Measurements from ENCODE around the gene CAMLG. TPM values are rescaled to one million over a fixed set of nuclear protein-coding genes. Genes with fewer than 3 reads are reported as not detected.
A peak's percentile ranks its signal among the peaks of the same experiment; 100 is the strongest.

CAMLG gene
- total RNA-seq, 2 donors from 2014 or later: 26.4 to 31.3 TPM

- TF ChIP-seq POLR2A (IDR thresholded peaks at IDR 0.05): no peak
- Histone ChIP-seq H3K4me1 (replicated peaks) (no peaks in the 10 kb centered on the region), H3K4me3 (no peak overlapping the region), H3K27me3 (replicated peaks; ENCODE audit: insufficient read depth) (no peaks in the 10 kb centered on the region), H3K9me3 (no peaks in the 10 kb centered on the region), H3K36me3 (no peaks in the 10 kb centered on the region), H3K27ac (no peak overlapping the region)
- intact Hi-C loops (cut with DNase I): no loop called here
- 92% methylated on average over 2 of the region's 2 CpGs for WGBS
- DNase-seq (ENCODE audit: low spot score): no peak
Measured at GRCh38 chr5:134777366-134777765, 39.0 kb downstream of the CAMLG start.

GRCh38 chr5:134784241-134784920 is 46.0 kb downstream of the CAMLG start:
- DNase-seq (ENCODE audit: low spot score): no peak
- 41% methylated on average over 4 of the region's 4 CpGs for WGBS
- H3K27ac ChIP-seq: no peak overlapping the region
- TF ChIP-seq POLR2A (IDR thresholded peaks at IDR 0.05): no peak
- TF ChIP-seq CTCF (IDR thresholded peaks at IDR 0.05): peak in 2 of 4 experiments; percentile 23 to 32
- H3K4me3 ChIP-seq: no peak overlapping the region
- H3K36me3 ChIP-seq: peaks cover 0 to 6% of the 10 kb centered on the region in 2 donors
- no peaks in the 10 kb centered on the region for H3K4me1 ChIP-seq (replicated peaks)
- H3K27me3 ChIP-seq (replicated peaks; ENCODE audit: insufficient read depth): no peaks in the 10 kb centered on the region
- no peaks in the 10 kb centered on the region for H3K9me3 ChIP-seq
- intact Hi-C loops (cut with DNase I): loop anchor here (10.0 kb wide), 1 partner anchor 120 kb away; the partner anchor contains the start of gene PCBD2

GRCh38 chr5:134784946-134785620 is 46.7 kb downstream of the CAMLG start:
- intact Hi-C loops (cut with DNase I): loop anchor here (10.0 kb wide), 1 partner anchor 120 kb away; the partner anchor contains the start of gene PCBD2
- WGBS: 62% methylated on average over 3 of the region's 3 CpGs
- no peak overlapping the region for H3K27ac ChIP-seq

GRCh38 chr5:134787692-134788091 is 49.3 kb downstream of the CAMLG start:
- H3K27ac ChIP-seq: no peak overlapping the region
- no peaks in the 10 kb centered on the region for H3K9me3 ChIP-seq
- TF ChIP-seq POLR2A (IDR thresholded peaks at IDR 0.05): no peak
- TF ChIP-seq POLR2AphosphoS5 (IDR thresholded peaks at IDR 0.05): no peak
- no peak for TF ChIP-seq CTCF (IDR thresholded peaks at IDR 0.05)
- H3K4me1 ChIP-seq (replicated peaks): no peaks in the 10 kb centered on the region
- no peak overlapping the region for H3K4me3 ChIP-seq
- intact Hi-C loops (cut with DNase I): loop anchor here (10.0 kb wide), 1 partner anchor 117 kb away; the partner anchor contains the start of gene PCBD2
- peaks cover 0 to 11% of the 10 kb centered on the region in 2 donors for H3K36me3 ChIP-seq
- no peak for DNase-seq (ENCODE audit: low spot score)
- WGBS: 92% methylated on average over 1 of the region's 1 CpG
- H3K27me3 ChIP-seq (replicated peaks; ENCODE audit: insufficient read depth): no peaks in the 10 kb centered on the region

More at GRCh38 chr5:134784946-134785620, 46.7 kb downstream of the CAMLG start:
- Histone ChIP-seq H3K4me3 (no peak overlapping the region), H3K36me3 (peaks cover 0 to 6% of the 10 kb centered on the region in 2 donors), H3K27me3 (replicated peaks; ENCODE audit: insufficient read depth) (no peaks in the 10 kb centered on the region), H3K4me1 (replicated peaks) (no peaks in the 10 kb centered on the region), H3K9me3 (no peaks in the 10 kb centered on the region)
- DNase-seq (ENCODE audit: low spot score): no peak
- TF ChIP-seq POLR2A (IDR thresholded peaks at IDR 0.05) (no peak), CTCF (IDR thresholded peaks at IDR 0.05) (no peak), POLR2AphosphoS5 (IDR thresholded peaks at IDR 0.05) (no peak)

- intact Hi-C loops (cut with DNase I): no loop called here
- no peaks in the 10 kb centered on the region for H3K4me1 ChIP-seq (replicated peaks)
- 95% methylated on average over 2 of the region's 2 CpGs for WGBS
- H3K36me3 ChIP-seq: peaks cover 5 to 8% of the 10 kb centered on the region in 2 donors
- H3K27me3 ChIP-seq (replicated peaks; ENCODE audit: insufficient read depth): no peaks in the 10 kb centered on the region
- no peak overlapping the region for H3K27ac ChIP-seq
- H3K9me3 ChIP-seq: no peaks in the 10 kb centered on the region
- TF ChIP-seq CTCF (IDR thresholded peaks at IDR 0.05): no peak
- TF ChIP-seq POLR2A (IDR thresholded peaks at IDR 0.05): no peak
- TF ChIP-seq POLR2AphosphoS5 (IDR thresholded peaks at IDR 0.05): no peak
- no peak overlapping the region for H3K4me3 ChIP-seq
- no peak for DNase-seq (ENCODE audit: low spot score)
Measured at GRCh38 chr5:134791580-134791979, 53.2 kb downstream of the CAMLG start.
